HG02610 (cell line): ENCODE results near the gene ABCB4.

Source experiments
- ATAC-seq: cut with Tn5 transposase; IDR thresholded peaks from one replicate; pipeline ENCODE4 v1.9.1; 2021; ENCODE audit warnings: mild to moderate bottlenecking, moderate library complexity; ENCODE audit not compliant: unreplicated experiment

ABCB4 gene

DNA sequence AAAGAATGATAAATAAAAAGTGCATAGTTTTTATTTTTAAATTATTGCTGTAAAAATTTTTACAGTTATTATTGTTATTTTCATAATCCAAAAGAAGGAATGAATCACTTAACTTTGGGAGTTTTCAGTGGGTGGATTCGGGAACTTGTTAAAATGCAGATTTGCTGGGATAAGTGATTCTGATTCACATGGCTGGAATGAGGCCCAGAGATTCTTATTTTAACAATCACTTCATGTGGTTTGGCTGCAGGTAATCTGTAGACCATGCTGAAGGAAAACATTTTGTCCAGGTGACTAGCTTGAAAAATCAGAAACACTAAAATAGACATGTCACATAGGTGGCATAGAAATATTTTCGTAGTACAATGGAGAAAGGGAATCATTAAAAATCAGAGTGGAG lies 116.1 kb downstream of the ABCB4 start:
- ATAC-seq, result no peak

DNA sequence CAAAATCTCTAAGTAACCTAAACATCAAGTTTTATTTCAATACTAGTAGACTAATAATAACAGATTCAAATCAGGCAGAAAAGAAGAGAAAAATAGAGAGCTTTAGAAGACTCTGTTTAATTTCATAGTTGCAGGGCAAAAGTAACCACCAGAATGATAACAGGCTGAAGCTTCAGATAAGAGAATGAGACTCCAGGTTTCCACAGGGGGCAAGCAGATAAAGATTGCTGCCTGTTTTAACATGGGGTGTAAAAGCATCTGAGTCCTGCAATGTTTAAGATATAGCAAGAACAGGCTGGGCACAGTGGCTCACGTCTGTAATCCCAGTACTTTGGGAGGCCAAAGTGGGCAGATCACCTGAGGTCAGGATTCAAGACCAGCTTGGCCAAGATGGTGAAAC lies 119.0 kb downstream of the ABCB4 start:
- no peak for ATAC-seq

DNA sequence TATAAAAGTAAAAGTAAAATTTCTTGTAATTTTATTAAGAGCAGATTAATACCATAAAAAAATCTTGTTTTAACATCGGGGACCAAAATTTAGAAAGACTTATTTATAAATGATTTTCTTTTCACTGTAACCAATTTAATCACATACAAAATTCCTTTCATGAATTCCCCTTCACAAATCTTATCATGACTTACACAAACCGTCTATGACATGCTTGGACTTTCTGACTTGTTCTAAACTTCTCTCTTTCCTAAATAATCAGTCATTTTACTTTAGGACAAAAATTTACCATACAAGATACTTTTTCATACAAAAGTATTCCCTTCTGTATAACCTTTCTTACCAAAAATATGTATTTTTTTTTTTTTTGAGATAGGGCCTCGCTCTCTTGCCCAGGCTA lies 120.7 kb downstream of the ABCB4 start:
- no peak for ATAC-seq
